ENCODE measurements around the gene RAP1GAP2.

Gene RAP1GAP2

DNA sequence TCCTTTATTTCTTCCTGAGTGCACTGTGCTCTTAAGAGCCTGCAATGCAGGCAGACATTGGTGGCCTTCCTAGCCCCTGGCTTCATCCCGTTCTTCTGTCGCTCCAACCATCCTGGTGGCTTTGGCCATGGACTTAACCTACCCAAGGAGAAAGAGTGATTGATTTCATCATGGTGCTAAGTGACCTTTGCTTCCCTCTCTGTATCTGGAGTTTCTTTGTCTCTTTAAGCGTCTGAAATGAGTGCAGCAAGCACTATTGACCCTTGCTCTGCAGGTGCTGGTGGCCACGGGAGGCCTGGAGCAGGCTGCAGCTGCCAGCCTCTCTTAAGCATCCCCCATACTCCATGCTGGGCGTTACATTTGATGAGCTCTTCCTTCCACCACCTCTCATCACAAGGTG, 60.5 kb downstream of the RAP1GAP2 start:
- Histone ChIP-seq H3K27me3 (ENCODE audit: low read depth, low read length) (peaks cover 6% of the 10 kb centered on the region), H3K9me3 (ENCODE audit: control insufficient read depth in 1 of 2, low read length in 2 of 2) (no peaks in the 10 kb centered on the region), H3K4me3 (ENCODE audit: low read depth in 1 of 2, low read length in 2 of 2) (no peak overlapping the region), H3K36me3 (ENCODE audit: control insufficient read depth in 1 of 2, insufficient read depth in 2 of 2, low read length in 2 of 2) (no peaks in the 10 kb centered on the region), H3K4me1 (ENCODE audit: control insufficient read depth in 1 of 2, insufficient read depth in 2 of 2, low read length in 2 of 2) (peaks cover 11 to 14% of the 10 kb centered on the region in 2 donors), H3K27ac (ENCODE audit: low read length) (no peak overlapping the region)

DNA sequence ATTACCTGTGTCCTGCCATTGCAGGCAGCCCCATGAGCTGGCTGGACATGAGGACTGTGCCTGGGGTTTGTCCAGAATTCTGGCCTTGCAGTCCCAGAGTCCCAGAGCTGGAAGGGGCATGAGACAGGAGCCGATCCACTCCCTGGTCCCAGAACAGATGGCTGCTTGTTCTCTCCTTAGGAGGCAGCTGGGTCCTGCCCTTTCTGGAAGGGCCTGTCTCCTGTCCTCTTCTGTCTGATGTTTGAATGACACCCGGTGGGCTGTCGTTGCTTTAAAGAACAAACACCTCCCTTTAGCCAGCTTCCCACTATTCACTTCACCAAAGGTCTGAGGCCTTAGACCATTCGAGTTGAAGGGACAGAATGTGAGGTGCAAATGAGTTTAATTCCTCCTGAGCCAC, 63.8 kb downstream of the RAP1GAP2 start:
- peaks cover 2 to 5% of the 10 kb centered on the region in 2 donors for H3K4me1 ChIP-seq (ENCODE audit: control insufficient read depth in 1 of 2, insufficient read depth in 2 of 2, low read length in 2 of 2)
- H3K36me3 ChIP-seq (ENCODE audit: control insufficient read depth in 1 of 2, insufficient read depth in 2 of 2, low read length in 2 of 2) = no peaks in the 10 kb centered on the region
- H3K27ac ChIP-seq (ENCODE audit: low read length) = no peak overlapping the region
- no peaks in the 10 kb centered on the region for H3K9me3 ChIP-seq (ENCODE audit: control insufficient read depth in 1 of 2, low read length in 2 of 2)
- H3K4me3 ChIP-seq (ENCODE audit: low read depth in 1 of 2, low read length in 2 of 2) = no peak overlapping the region
- peaks cover 2% of the 10 kb centered on the region for H3K27me3 ChIP-seq (ENCODE audit: low read depth, low read length)

DNA sequence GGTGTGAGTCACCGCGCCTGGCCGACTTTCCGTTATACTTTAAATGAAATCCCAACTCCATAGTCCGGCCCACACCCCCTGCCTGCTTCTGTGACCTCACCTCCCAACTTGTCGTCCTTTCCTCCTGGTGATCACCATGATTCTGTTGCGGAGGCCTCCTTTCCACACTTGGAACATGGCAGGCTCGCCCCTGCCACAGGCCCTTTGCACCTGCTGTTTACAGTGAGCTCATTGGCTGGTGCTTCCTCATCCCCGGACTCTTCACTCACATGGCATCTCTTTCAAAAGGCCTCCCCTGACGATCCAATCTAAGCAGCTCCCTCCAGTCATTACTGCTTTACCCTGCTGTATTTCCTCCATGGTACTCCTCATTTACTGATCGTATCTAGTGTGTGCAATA, 64.6 kb downstream of the RAP1GAP2 start:
- H3K9me3 ChIP-seq (ENCODE audit: control insufficient read depth in 1 of 2, low read length in 2 of 2) = no peaks in the 10 kb centered on the region
- no peaks in the 10 kb centered on the region for H3K27me3 ChIP-seq (ENCODE audit: low read depth, low read length)
- H3K4me1 ChIP-seq (ENCODE audit: control insufficient read depth in 1 of 2, insufficient read depth in 2 of 2, low read length in 2 of 2) = peaks cover 0 to 3% of the 10 kb centered on the region in 2 donors
- no peaks in the 10 kb centered on the region for H3K36me3 ChIP-seq (ENCODE audit: control insufficient read depth in 1 of 2, insufficient read depth in 2 of 2, low read length in 2 of 2)
- H3K4me3 ChIP-seq (ENCODE audit: low read depth in 1 of 2, low read length in 2 of 2) = no peak overlapping the region
- no peak overlapping the region for H3K27ac ChIP-seq (ENCODE audit: low read length)

DNA sequence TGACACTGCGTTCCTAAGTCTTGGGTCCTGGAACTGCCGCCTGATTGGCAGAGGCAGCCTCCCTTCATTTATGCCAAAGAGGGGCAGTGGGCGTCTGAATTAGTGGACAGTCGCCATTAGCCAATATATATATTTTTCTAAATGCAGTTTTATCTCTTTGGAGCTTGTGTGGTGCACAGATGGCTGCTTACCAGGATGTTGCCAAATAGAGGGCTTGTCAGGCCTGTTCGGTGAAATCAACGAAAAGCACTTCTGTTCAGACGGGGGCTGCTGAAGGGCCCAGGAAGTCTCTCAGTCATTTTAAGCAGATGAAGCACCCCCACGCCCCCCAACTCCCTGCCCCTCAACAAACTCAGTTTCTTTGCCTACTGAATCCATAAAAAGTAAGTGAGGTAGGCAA, 66.0 kb downstream of the RAP1GAP2 start:
- H3K4me1 ChIP-seq (ENCODE audit: control insufficient read depth in 1 of 2, insufficient read depth in 2 of 2, low read length in 2 of 2) = no peaks in the 10 kb centered on the region
- H3K27me3 ChIP-seq (ENCODE audit: low read depth, low read length) = no peaks in the 10 kb centered on the region
- no peaks in the 10 kb centered on the region for H3K9me3 ChIP-seq (ENCODE audit: control insufficient read depth in 1 of 2, low read length in 2 of 2)
- H3K36me3 ChIP-seq (ENCODE audit: control insufficient read depth in 1 of 2, insufficient read depth in 2 of 2, low read length in 2 of 2) = no peaks in the 10 kb centered on the region
- H3K27ac ChIP-seq (ENCODE audit: low read length) = no peak overlapping the region
- H3K4me3 ChIP-seq (ENCODE audit: low read depth in 1 of 2, low read length in 2 of 2) = no peak overlapping the region

DNA sequence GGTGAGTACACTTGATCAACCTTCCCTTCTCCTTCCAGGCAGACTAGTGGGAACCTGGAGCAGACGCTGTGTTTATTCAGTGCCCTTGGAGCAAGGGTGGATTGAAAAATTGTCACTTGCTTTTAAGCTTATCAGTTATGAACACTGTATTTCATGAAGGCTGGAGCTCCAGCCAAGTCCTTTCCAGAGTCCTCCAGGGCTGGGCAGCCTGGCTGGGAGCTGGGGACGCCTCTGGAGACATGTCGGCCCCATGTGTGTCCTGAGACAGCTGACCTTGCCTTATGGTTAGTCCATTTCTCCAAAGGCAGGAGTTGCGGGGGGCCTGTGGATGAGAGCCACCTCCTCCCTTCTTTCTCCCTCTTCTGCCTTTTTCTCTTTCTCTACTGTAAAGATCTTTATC, 67.0 kb downstream of the RAP1GAP2 start:
- no peaks in the 10 kb centered on the region for H3K4me1 ChIP-seq (ENCODE audit: control insufficient read depth in 1 of 2, insufficient read depth in 2 of 2, low read length in 2 of 2)
- no peaks in the 10 kb centered on the region for H3K36me3 ChIP-seq (ENCODE audit: control insufficient read depth in 1 of 2, insufficient read depth in 2 of 2, low read length in 2 of 2)
- no peak overlapping the region for H3K4me3 ChIP-seq (ENCODE audit: low read depth in 1 of 2, low read length in 2 of 2)
- H3K9me3 ChIP-seq (ENCODE audit: control insufficient read depth in 1 of 2, low read length in 2 of 2) = no peaks in the 10 kb centered on the region
- no peak overlapping the region for H3K27ac ChIP-seq (ENCODE audit: low read length)
- no peaks in the 10 kb centered on the region for H3K27me3 ChIP-seq (ENCODE audit: low read depth, low read length)

DNA sequence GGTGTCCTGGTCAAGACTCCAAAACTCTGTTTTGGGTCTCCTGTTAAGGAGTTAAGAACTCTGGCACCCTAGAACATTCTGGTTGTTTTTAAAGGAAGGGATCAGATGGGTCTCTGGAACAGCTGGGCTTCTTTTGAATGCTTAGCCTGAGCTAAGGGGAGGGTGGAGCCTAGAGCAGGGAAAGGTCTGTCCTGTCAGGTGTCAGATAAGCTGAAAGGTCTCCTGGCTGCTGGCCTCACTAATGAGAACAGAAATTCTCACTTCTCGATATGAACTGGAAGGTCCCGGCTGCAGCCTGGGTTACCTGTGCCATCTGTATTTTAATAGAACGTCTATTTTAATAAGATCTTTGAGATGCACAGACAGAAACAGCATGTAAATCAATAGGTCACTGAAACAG, 69.0 kb downstream of the RAP1GAP2 start:
- H3K27me3 ChIP-seq (ENCODE audit: low read depth, low read length) = no peaks in the 10 kb centered on the region
- H3K9me3 ChIP-seq (ENCODE audit: control insufficient read depth in 1 of 2, low read length in 2 of 2) = no peaks in the 10 kb centered on the region
- no peak overlapping the region for H3K27ac ChIP-seq (ENCODE audit: low read length)
- no peaks in the 10 kb centered on the region for H3K36me3 ChIP-seq (ENCODE audit: control insufficient read depth in 1 of 2, insufficient read depth in 2 of 2, low read length in 2 of 2)
- no peaks in the 10 kb centered on the region for H3K4me1 ChIP-seq (ENCODE audit: control insufficient read depth in 1 of 2, insufficient read depth in 2 of 2, low read length in 2 of 2)
- H3K4me3 ChIP-seq (ENCODE audit: low read depth in 1 of 2, low read length in 2 of 2) = no peak overlapping the region

DNA sequence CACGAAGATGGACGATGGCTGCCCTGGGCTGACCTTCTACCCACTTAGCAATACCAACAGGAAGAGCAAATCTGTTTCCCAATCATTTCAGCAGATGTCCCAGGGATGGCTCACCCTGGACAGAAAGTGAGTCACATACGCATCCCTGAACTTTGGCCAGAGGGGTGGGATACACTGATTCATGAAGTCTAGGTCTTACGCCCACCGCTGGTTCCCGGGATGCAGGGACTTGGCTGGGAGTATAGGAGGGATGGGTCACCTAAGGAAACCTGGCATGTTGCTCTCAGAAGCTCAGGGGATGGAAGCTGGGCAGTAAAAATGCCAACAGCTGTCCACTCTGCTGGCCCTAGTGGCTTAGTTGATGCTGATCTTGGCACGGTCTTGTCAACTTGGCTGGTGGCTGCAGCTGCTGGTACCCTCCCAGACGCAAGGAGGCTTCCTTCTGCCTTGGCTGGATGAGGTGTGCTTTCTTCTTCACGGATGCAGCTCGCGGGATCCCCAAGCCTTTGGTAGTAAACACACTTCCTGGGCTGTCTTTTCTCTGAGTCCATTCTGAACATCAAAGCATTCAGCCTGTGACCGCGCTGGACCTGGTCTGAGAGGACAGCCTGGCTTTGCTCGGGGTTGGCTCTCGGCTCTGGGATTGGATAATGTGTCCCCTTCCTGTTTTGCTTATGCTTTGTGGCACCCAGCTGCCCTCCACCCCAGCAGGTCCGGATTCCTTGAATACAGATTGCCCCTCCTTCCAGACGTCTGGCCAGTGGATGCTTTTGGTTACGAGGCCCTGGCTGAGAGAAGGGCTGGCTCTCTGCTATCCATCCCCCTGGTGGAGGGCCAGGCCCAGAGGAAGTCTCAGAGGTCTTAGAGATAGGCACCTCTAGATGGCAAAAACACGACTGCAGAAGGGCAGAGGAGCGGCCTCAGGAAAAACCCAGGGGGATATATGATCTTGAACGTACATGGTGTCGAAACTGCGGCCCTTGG, 71.5 kb downstream of the RAP1GAP2 start:
- H3K27ac ChIP-seq (ENCODE audit: low read length) = no peak overlapping the region
- no peaks in the 10 kb centered on the region for H3K9me3 ChIP-seq (ENCODE audit: control insufficient read depth in 1 of 2, low read length in 2 of 2)
- H3K27me3 ChIP-seq (ENCODE audit: low read depth, low read length) = no peaks in the 10 kb centered on the region
- no peaks in the 10 kb centered on the region for H3K4me1 ChIP-seq (ENCODE audit: control insufficient read depth in 1 of 2, insufficient read depth in 2 of 2, low read length in 2 of 2)
- H3K4me3 ChIP-seq (ENCODE audit: low read depth in 1 of 2, low read length in 2 of 2) = no peak overlapping the region
- no peaks in the 10 kb centered on the region for H3K36me3 ChIP-seq (ENCODE audit: control insufficient read depth in 1 of 2, insufficient read depth in 2 of 2, low read length in 2 of 2)

DNA sequence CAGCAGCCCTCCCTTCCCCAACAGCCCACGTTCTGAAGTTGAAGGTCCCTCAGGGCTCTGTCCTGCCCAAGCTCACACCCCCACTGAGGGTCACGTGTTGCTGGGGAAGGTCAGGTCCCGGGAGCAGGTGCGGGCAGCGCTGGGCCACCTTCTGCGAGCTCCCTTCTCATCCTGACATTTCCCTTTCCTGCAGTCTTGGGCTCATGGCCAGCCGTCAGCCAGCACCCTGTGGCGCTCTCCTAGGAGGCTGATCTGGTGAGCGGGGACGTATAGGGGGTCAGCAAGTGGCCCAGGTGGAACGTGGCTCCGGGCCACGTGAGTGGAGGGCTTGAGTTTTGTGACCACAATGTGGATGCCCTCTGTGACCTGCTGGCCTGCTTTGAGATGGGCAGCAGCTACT, 73.4 kb downstream of the RAP1GAP2 start:
- Histone ChIP-seq H3K4me1 (ENCODE audit: control insufficient read depth in 1 of 2, insufficient read depth in 2 of 2, low read length in 2 of 2) (no peaks in the 10 kb centered on the region), H3K27ac (ENCODE audit: low read length) (no peak overlapping the region), H3K4me3 (ENCODE audit: low read depth in 1 of 2, low read length in 2 of 2) (no peak overlapping the region), H3K36me3 (ENCODE audit: control insufficient read depth in 1 of 2, insufficient read depth in 2 of 2, low read length in 2 of 2) (no peaks in the 10 kb centered on the region), H3K9me3 (ENCODE audit: control insufficient read depth in 1 of 2, low read length in 2 of 2) (no peaks in the 10 kb centered on the region), H3K27me3 (ENCODE audit: low read depth, low read length) (no peaks in the 10 kb centered on the region)

DNA sequence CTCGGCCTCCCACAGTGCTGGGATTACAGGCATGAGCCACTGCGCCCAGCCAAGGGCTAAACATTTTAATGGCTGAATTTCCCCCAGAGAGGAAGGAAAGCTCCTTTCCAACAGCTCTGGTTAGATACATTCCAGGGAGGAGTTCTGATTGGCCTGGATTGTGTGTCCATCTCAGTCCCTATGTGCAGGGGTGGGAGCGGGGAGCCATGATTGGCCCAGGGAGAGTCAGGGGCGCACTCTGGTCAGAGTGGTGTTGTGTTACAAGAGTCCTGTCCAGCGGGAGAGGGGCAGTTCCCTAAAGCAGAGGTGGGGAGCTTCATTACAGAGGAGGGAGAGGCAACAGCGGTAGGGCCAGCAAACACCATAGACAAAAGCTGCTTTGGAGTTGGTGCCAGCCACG, 75.0 kb downstream of the RAP1GAP2 start:
- Histone ChIP-seq H3K27me3 (ENCODE audit: low read depth, low read length) (no peaks in the 10 kb centered on the region), H3K4me3 (ENCODE audit: low read depth in 1 of 2, low read length in 2 of 2) (no peak overlapping the region), H3K4me1 (ENCODE audit: control insufficient read depth in 1 of 2, insufficient read depth in 2 of 2, low read length in 2 of 2) (no peaks in the 10 kb centered on the region), H3K27ac (ENCODE audit: low read length) (no peak overlapping the region), H3K9me3 (ENCODE audit: control insufficient read depth in 1 of 2, low read length in 2 of 2) (no peaks in the 10 kb centered on the region), H3K36me3 (ENCODE audit: control insufficient read depth in 1 of 2, insufficient read depth in 2 of 2, low read length in 2 of 2) (no peaks in the 10 kb centered on the region)

DNA sequence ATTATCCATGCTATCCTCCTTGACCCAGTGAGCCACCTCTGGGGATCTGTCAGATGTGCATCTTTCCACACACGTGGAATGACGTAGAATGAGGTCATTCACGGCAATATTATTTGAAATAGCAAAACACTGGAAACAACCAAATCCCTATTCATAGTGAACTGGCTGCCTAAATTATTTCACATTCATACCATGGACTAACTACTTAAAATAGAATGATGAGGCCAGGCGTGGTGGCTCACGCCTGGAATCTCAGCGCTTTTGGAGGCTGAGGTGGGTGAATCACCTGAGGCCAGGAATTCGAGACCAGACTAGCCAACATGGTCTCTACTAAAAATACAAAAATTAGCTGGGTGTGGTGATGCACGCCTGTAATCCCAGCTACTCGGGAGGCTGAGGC, 75.5 kb downstream of the RAP1GAP2 start:
- H3K27ac ChIP-seq (ENCODE audit: low read length) = no peak overlapping the region
- H3K4me3 ChIP-seq (ENCODE audit: low read depth in 1 of 2, low read length in 2 of 2) = no peak overlapping the region
- H3K9me3 ChIP-seq (ENCODE audit: control insufficient read depth in 1 of 2, low read length in 2 of 2) = no peaks in the 10 kb centered on the region
- H3K27me3 ChIP-seq (ENCODE audit: low read depth, low read length) = no peaks in the 10 kb centered on the region
- no peaks in the 10 kb centered on the region for H3K4me1 ChIP-seq (ENCODE audit: control insufficient read depth in 1 of 2, insufficient read depth in 2 of 2, low read length in 2 of 2)
- H3K36me3 ChIP-seq (ENCODE audit: control insufficient read depth in 1 of 2, insufficient read depth in 2 of 2, low read length in 2 of 2) = no peaks in the 10 kb centered on the region

DNA sequence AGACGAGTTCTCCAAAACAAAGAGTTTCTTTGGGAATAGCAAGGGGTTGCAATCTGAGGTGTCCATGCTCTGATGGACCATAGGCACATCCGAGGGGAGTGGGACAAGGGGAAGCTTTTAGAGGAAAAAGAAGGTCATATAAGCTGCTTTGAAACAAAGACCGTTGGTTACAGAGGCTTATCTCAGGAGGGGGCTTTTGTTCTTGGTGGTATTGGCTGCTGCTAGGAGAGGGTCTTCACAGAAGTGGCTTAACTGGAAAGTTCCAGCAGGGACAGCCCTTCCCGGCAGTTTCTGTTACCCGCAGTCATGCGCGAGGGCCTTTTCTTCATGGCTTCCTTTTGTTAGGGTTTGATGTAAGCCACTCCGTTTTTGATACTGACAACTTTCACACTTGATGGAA, 76.0 kb downstream of the RAP1GAP2 start:
- H3K27me3 ChIP-seq (ENCODE audit: low read depth, low read length) = no peaks in the 10 kb centered on the region
- H3K4me3 ChIP-seq (ENCODE audit: low read depth in 1 of 2, low read length in 2 of 2) = no peak overlapping the region
- H3K36me3 ChIP-seq (ENCODE audit: control insufficient read depth in 1 of 2, insufficient read depth in 2 of 2, low read length in 2 of 2) = no peaks in the 10 kb centered on the region
- H3K9me3 ChIP-seq (ENCODE audit: control insufficient read depth in 1 of 2, low read length in 2 of 2) = no peaks in the 10 kb centered on the region
- H3K27ac ChIP-seq (ENCODE audit: low read length) = no peak overlapping the region
- H3K4me1 ChIP-seq (ENCODE audit: control insufficient read depth in 1 of 2, insufficient read depth in 2 of 2, low read length in 2 of 2) = no peaks in the 10 kb centered on the region

DNA sequence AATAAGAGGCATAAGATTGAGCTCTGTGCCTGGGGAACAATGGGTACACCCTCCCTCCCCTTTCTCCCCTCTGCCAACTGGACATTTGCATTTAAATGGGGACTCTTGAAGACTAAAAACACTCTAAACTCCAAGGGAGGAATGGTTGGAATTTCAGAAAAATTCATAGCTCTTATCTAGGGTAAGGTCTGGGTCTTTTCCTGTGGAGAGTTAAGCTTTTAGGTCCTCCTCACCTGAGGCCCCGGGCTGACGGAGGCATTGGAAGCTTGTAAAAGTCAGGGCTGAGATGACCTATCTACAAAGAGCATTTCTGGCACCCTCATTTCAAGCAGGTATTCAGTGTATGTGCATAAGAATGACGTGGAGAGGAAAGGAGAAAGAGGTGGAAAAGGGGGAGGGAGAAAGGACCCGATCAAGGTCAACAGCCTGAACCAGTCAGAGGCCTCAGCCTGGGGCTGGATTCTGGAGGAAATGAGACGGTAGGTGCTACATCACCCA, 78.0 kb downstream of the RAP1GAP2 start:
- Histone ChIP-seq H3K27ac (ENCODE audit: low read length) (no peak overlapping the region), H3K4me3 (ENCODE audit: low read depth in 1 of 2, low read length in 2 of 2) (no peak overlapping the region)

More for the DNA sequence above, 78.0 kb downstream of the RAP1GAP2 start:
- Histone ChIP-seq H3K4me1 (ENCODE audit: control insufficient read depth in 1 of 2, insufficient read depth in 2 of 2, low read length in 2 of 2) (no peaks in the 10 kb centered on the region), H3K36me3 (ENCODE audit: control insufficient read depth in 1 of 2, insufficient read depth in 2 of 2, low read length in 2 of 2) (no peaks in the 10 kb centered on the region), H3K27me3 (ENCODE audit: low read depth, low read length) (no peaks in the 10 kb centered on the region), H3K9me3 (ENCODE audit: control insufficient read depth in 1 of 2, low read length in 2 of 2) (no peaks in the 10 kb centered on the region)
